Lower leg skin (tissue), 4 donors: ENCODE results near the gene DTNB. TPM values are rescaled to one million over a fixed set of nuclear protein-coding genes. Genes with fewer than 3 reads are reported as not detected.

Experiments used
- DNase-seq, 2 donors: peaks; one replicate each; pipeline ENCODE4 v3.0.0-alpha.2; 2019; ENCODE audit warnings: low spot score in 2 of 2
- H3K4me3 ChIP-seq: fragments of 200-600 bp; sonication (generic); 2 replicates; pipeline ENCODE4 v1.5.1; 2017; ENCODE audit warnings: mild to moderate bottlenecking, low read depth; ENCODE audit not compliant: poor library complexity, severe bottlenecking
- CTCF ChIP-seq, 3 donors: fragments of 450-650 bp; IDR thresholded peaks; one replicate each; pipeline ENCODE4 v1.5.1; 2016; ENCODE audit warnings: antibody characterized with exemption in 3 of 3, mild to moderate bottlenecking in 3 of 3, moderate library complexity in 2 of 3
- POLR2A ChIP-seq, 2 donors: fragments of 450-650 bp; IDR thresholded peaks; one replicate each; pipeline ENCODE4 v1.6.1; 2016 to 2017; ENCODE audit warnings: antibody characterized with exemption in 2 of 2, mild to moderate bottlenecking in 1 of 2, moderate library complexity in 1 of 2
- WGBS, 2 donors: methylation state at CpG; one replicate each; pipeline ENCODE4 v1.1.5; 2018; 5-methylcytosine and 5-hydroxymethylcytosine counted together
- intact Hi-C: fragments of 100-400 bp; cut with DNase I; formaldehyde crosslinking; loops from one replicate; pipeline ENCODE4 v1.15.0; 2023; ENCODE audit warnings: low total_unique reads
- total RNA-seq, 4 donors: library from RNA; depleted of rRNA; stranded (reverse); fragments of >200 nt; gene quantifications; one replicate each; pipeline ENCODE4 v1.1.0, GENCODE V29; 2016

The DTNB gene
- total RNA-seq, 4 donors from 2014 or later = 8.8 to 15.2 (median 12.7) TPM

- intact Hi-C loops = no loop called here
- DNase-seq = peak in 1 of 2 donors; percentile 23
- 86 to 92% methylated on average over 6 of the region's 6 CpGs for WGBS, 2 donors
- H3K4me3 ChIP-seq = no peak overlapping the region
- no peak for TF ChIP-seq CTCF (IDR thresholded peaks at IDR 0.05)
- no peak for TF ChIP-seq POLR2A (IDR thresholded peaks at IDR 0.05)
Observed at GRCh38 chr2:25379535-25379934, 293.8 kb downstream of the DTNB start.

GRCh38 chr2:25378731-25379490 lies 294.5 kb downstream of the DTNB start:
- intact Hi-C loops = no loop called here
- 77 to 86% methylated on average over 10 of the region's 10 CpGs for WGBS, 2 donors
- TF ChIP-seq CTCF (IDR thresholded peaks at IDR 0.05) (no peak), POLR2A (IDR thresholded peaks at IDR 0.05) (no peak)
- H3K4me3 ChIP-seq = no peak overlapping the region
- DNase-seq = peak in 1 of 2 donors; percentile 83

GRCh38 chr2:25377822-25378421 lies 295.5 kb downstream of the DTNB start:
- H3K4me3 ChIP-seq = no peak overlapping the region
- 50 to 68% methylated on average over 21 to 22 of the region's 22 CpGs for WGBS, 2 donors
- intact Hi-C loops = no loop called here
- peak in 1 of 2 donors; percentile 85 for DNase-seq
- no peak for TF ChIP-seq CTCF (IDR thresholded peaks at IDR 0.05)
- TF ChIP-seq POLR2A (IDR thresholded peaks at IDR 0.05) = no peak

GRCh38 chr2:25376750-25377621 lies 296.4 kb downstream of the DTNB start:
- WGBS, 2 donors = 10 to 12% methylated on average over 48 to 52 of the region's 52 CpGs
- peak; percentile 70 to 94 for DNase-seq
- TF ChIP-seq POLR2A (IDR thresholded peaks at IDR 0.05) (no peak), CTCF (IDR thresholded peaks at IDR 0.05) (no peak)
- intact Hi-C loops = no loop called here
- no peak overlapping the region for H3K4me3 ChIP-seq

- H3K4me3 ChIP-seq = no peak overlapping the region
- peak in 1 of 2 donors; percentile 70 for DNase-seq
- intact Hi-C loops = no loop called here
- WGBS, 2 donors = 75 to 80% methylated on average over 16 of the region's 16 CpGs
- no peak for TF ChIP-seq CTCF (IDR thresholded peaks at IDR 0.05)
- no peak for TF ChIP-seq POLR2A (IDR thresholded peaks at IDR 0.05)
Observed at GRCh38 chr2:25375989-25376545, 297.3 kb downstream of the DTNB start.
